Activated CD4-positive, alpha-beta T cell treated with anti-CD3 and anti-CD28 coated beads, Interleukin-2, amount 50 U/mL, for 48 hours (primary cell): ENCODE measurements around the gene PDE1A.
"Not testable (repeated sequence)": the region's sequence is repeated elsewhere in the genome, so short reads cannot be mapped to it uniquely, and the experiment has no call there.

ENCODE experiments used
- DNase-seq, 2 experiments: peaks; one replicate each; pipeline ENCODE4 v3.0.0-alpha.2; 2020

PDE1A gene

DNA sequence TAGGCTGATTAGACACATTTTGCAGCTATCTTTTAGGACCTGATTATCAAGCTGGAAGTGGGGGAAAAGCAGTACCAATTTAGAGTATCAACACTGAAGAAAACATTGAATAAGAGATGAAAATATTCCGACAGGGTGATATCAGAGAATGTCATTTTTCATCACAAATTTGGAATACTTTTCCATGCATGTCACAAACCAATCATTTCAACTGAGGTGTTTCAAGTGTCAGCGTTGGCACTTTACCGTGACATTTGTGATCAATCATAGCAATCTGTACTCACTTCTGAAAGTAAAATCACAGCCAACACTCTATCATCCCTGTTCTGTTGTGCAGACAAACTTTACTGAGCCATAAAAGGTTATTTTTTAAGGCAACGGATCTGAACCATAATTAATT lies 75.4 kb downstream of the PDE1A start:
- DNase-seq = no peak

DNA sequence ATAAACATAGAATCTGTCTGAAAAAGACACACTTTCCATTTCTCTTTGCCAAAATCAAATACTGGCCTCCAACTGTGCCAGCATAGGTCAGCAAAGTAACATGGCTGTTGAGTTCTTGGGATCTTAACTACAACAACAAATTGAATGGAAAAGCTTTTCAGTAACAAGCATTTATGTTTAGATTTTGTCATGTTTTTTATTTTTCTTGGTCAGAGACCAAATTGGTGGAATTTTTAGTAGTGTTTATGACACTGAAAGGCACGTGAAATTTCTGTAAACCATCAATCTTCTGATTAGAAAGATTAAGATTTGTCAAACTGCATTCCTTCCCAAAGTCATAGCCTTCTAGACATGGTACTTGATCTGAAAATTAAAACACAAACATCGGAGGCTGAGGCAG lies 77.6 kb downstream of the PDE1A start:
- DNase-seq = no peak

DNA sequence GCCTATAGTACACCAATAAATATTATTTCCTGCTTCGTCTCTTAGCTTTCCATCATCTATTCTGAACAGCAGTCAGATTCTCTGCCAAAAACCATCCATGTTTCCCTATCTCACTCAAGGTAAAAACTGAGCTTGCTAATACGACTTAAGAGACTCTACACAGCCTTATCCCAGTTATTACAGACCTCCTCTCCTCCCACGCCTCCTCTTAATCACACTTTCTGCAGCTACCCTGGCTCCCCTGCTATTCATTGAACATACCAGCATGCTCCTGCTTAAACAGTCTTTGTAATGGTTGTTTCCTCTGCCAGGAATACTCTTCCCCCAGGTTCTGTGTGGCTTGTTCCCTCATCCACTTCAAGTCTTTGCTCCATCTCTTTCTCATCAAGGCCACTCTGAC lies 81.5 kb downstream of the PDE1A start:
- no peak for DNase-seq

GRCh38 chr2:182330451-182331305 lies 96.2 kb downstream of the PDE1A start:
- no peak for DNase-seq

DNA sequence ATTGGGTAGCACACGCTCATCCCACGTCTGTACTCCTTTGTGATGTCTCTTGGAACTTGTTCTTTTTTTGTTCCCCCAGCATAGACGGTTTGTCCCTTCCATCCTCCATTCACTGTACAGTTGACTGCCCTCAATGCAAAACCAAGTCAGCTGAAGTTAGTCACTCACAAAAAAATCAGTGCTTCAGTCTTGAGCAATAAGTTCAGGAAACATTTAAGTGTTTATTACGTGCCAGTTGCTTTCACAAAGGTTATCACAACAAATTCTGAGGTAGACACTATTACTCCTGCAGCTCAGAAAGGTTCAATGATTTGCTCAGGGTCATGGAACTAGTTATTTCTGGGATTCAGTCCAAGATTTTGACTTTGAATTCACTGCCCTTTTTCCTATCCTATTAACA lies 102.2 kb downstream of the PDE1A start:
- no peak for DNase-seq

- no peak for DNase-seq
These were observed 105.7 kb downstream of the PDE1A start for GRCh38 chr2:182321096-182321495.

DNA sequence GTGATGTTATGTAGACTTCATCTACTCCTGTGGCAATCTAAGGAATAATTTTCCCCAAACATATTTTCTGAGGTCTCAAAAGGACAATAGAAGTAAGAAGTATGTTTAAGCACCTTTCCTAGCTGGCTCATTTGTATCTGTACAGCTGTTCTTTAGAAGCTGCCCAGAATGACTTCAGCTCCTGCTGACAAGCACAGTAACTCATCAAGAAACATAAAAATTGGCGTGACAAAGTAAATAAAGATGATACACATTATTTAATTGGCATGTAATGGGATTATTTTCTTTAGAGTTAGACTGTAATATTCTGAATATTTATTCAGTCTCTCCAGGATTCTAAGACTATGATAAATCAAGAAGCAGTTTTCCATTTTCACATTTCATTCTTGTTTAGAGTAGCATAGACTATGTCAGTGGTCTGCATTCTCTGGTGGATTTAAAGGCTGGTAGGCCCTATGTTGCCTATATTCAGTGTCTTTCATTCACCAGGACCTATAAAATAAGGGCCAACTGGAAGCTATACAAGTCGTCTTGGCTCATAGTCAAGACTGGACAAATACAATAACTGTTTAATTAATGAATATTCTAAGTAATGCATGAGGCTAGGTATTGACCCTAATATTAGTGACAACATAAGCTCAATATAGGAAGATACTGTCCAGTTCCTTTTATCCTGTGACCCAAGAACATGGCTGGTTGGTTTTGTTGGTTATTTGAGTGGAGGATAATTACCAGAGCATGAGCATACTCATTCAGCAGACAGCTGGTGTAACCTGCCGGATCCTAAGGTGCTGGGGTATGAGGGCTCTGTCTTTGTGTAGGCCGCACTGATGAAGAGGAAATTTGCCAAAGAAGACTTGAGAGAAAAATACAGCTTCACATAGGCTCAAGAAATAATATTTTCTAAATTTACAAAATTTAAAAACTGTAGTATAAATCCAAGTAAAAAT lies 107.0 kb downstream of the PDE1A start:
- DNase-seq = no peak

- DNase-seq = no peak
These were observed 108.2 kb downstream of the PDE1A start for GRCh38 chr2:182318466-182319220.

DNA sequence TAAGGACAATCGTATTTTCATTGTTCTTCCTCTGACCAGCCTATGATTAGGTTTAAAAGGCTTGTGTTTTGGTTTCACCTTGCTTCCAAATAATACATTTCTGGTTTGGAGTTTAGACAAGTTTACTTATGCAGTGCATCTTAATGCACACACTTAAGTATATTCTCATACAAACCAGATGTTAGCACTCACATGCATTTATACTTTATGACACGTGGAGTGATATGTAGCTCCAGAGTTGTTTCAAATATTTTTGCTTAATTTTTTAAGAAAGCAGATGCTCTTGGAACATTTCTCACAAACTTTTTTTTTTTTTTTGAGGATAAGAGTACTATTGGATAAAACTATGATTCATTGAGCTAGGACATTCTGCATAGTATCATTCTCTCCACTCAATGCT lies 109.9 kb downstream of the PDE1A start:
- no peak for DNase-seq

GRCh38 chr2:182302972-182303371 lies 123.9 kb downstream of the PDE1A start:
- no peak for DNase-seq

DNA sequence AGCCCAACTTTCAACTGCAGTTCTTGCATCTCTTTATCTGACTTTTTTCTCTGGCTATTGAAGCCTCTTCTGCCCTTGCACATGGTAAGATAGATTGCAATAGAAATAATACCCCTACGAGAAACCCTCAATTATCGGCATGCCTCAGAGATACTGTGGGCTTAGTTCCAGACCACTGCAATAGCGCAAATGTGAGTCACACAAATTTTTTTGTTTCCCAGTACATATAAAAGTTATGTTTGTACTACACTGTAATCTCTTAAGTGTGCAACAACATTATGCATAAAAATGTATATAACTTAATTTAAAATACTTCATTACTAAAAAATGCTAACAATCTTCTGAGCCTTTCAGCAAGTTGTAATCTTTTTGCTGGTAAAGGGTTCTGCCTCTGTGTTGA lies 124.7 kb downstream of the PDE1A start:
- no peak for DNase-seq

GRCh38 chr2:182301093-182301492 lies 125.7 kb downstream of the PDE1A start:
- DNase-seq = no peak

DNA sequence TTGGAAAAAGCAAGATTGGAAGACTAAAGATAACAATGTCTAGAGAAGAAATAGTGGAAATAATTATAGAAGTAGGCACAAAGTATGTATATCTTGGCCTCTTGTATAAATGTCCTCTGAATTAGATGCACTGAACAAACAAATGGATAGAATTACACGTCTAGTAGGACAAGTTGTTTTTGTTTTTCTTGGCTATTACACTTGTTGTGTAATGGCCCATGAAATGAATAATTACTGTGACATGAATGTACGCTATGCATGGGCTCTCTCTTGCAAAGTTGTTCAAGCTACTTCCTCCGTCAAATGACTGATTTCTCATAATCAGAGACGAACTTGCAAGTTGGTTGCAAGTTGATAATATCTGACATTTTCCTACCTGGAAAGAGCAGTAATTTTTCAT lies 126.2 kb downstream of the PDE1A start:
- DNase-seq = no peak

- no peak for DNase-seq
These were observed 127.2 kb downstream of the PDE1A start for GRCh38 chr2:182299632-182300031.

DNA sequence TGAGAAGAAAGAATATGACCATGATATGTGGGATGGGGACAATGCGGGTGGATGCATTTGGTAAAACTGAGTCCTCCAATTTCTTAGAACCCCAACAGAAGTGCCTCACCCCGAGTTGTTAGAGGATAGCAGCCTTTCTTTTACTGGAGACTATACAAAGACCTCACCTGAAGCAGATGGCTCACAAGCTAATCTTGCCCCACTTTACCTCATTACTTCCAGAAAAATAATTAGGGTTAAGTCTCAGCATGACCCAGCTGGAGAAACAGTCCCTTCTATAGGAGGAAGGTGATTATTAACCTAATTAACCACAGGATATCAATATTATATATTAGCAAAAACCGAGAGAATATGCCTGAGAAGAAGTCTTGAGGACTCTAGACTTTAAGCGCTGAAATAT lies 128.4 kb downstream of the PDE1A start:
- no peak for DNase-seq

- no peak for DNase-seq
These were observed 135.5 kb downstream of the PDE1A start for GRCh38 chr2:182291296-182291695.

DNA sequence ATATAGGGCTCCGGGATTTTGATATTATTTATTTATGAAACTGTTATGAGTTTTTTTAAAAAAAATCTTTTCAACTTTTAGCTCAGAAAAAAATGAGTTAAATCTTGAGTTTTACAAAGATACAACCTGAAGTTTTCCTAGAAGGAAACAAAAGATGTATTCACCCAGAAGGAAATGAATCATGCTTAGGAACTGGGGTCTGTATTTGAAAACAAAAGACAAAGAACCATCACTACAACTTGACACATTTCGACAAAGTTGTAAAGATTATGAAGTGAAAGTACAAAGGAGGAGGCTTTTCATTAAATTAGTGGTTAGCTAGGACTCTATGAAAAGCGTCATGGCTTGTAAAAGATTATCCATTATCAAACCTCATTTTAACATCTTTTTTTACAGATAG lies 143.3 kb downstream of the PDE1A start:
- DNase-seq = no peak

DNA sequence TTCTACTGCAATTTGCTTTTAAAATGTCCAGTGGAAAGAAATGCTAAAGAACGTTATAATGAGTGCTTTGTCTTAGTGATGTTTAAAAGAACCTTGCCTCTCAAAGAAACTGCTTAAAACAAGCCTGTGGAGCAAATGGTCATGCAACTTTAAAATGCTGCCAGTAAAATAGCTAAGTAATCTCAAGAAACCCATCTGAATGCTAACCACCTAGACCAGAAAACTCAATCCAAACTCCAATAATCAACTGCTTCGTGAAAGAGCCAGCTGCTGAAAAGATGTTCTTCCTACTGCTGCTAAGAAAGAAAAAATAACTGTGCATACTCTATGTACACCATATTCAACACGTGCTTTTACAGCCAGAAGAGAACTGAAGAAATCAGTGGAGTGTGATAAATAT lies 145.6 kb downstream of the PDE1A start:
- no peak for DNase-seq

GRCh38 chr2:182280118-182280517 lies 146.7 kb downstream of the PDE1A start:
- DNase-seq = no peak

- not testable (repeated sequence) for DNase-seq
These were observed 150.2 kb downstream of the PDE1A start for GRCh38 chr2:182276662-182277061.

DNA sequence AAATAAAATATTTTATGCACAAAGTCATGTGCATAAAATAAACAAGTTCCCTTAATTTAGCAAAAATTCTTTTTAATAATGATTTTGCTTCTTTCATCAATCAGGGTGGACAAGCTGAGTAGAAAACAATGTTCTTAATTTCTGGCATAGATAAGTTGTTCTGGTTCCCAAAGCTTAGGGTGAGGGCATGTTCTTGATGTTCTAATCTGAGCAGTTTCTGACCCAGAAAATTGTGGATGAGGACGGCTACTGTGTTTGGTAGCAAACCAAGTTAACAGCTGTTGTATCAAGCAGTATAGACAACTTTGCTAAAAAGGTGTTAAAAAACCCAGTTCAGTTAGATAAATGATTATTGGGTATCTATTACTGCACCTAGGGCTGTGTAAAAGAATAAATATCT lies 158.9 kb downstream of the PDE1A start:
- no peak for DNase-seq

- DNase-seq = no peak
These were observed 159.9 kb downstream of the PDE1A start for GRCh38 chr2:182266909-182267308.

DNA sequence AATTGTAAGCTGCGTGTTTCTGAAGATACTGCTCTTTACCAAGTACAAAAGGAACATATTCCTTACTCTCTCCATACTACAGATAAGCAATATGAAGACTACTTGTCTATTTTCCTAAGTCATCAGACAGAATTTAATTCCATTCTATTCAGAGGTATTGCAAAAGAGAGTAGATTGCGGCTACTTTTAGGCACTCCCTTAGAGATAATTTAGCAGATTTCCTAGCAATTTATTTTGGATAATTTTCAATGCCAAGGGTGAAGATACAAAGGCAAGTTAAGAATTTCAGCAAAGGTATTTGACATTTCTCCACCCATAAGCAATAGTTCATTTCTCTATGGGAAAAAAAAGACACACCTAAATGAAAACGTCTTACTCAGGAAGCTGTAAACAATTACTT lies 161.1 kb downstream of the PDE1A start:
- DNase-seq = no peak
